Pericardium fibroblast (primary cell): ENCODE data around the gene YWHAE. TPM values are rescaled to one million over a fixed set of nuclear protein-coding genes. Genes with fewer than 3 reads are reported as not detected.

Experiments
- total RNA-seq: library from RNA; depleted of rRNA; stranded (reverse); fragments of >200 nt; gene quantifications from 2 replicates; pipeline ENCODE4 v1.2.3, GENCODE V29; 2015

YWHAE gene
- total RNA-seq = 526 and 560 TPM in 2 replicates

DNA sequence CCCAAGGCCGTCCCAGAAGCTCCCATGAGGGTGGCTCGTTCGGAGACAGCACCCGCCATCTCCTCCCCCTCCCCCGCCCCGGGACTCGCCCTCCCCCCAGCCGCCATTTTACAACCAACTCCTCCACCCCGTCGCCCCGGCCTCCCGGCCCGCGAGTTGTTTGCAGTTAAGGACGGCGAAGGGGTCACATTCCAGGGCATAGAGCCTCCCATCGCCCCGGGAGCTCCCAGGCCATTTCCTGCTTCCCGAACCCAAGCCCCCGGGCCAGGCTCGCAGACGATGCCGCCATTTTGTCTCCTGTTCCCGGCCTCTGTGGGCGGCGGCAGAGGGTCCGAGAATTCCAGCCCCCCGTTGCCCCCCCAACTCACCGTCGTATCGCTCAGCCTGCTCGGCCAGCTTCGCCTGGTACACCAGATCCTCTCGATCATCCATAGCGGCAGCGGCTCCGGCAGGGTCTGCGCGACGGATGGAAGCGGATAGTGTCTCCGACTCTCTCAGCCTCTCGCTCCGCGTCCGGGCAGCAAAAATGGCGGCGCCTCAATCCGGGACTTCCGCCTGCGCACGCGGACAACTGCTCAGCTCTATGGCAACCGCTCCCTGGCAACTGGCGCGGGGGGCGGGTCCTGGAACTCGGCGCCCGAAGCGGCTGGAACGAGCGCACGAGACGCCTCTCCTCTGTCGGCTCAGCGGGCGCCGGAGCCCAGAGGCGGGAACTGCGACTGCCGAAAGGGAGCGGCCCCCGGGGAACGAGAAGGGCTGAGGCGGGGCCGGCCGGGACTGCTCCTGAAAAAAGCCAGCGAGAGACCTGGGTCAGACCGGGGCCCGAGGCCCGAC is at the start of gene YWHAE:
Gene YWHAE, minus strand, starts transcription at position 544 of the 834 bp plus-strand sequence. Its CDS starts 112 bp downstream, at position 432.

Other genes starting within 250 kb of the YWHAE start
- gene ABR, start 220.2 kb downstream of the YWHAE start, total RNA-seq = 42.1 and 43.1 TPM in 2 replicates
- gene BHLHA9, start 129.8 kb downstream of the YWHAE start, total RNA-seq = not detected in 2 replicates
- 0.93 TPM in 1 of 2 replicates, not detected in the other for gene TRARG1, start 120.6 kb downstream of the YWHAE start, total RNA-seq
- 50.9 and 70.1 TPM in 2 replicates for gene CRK, start 56.0 kb upstream of the YWHAE start, total RNA-seq
- gene MYO1C, start 92.5 kb upstream of the YWHAE start, total RNA-seq = 78.4 and 129 TPM in 2 replicates
- 31.2 and 37.6 TPM in 2 replicates for gene INPP5K, start 116.4 kb upstream of the YWHAE start, total RNA-seq
- gene PITPNA, start 162.6 kb upstream of the YWHAE start, total RNA-seq = 23.2 and 27.4 TPM in 2 replicates
- gene SLC43A2, start 228.6 kb upstream of the YWHAE start, total RNA-seq = 2.9 and 9.7 TPM in 2 replicates
- gene SCARF1, start 245.5 kb upstream of the YWHAE start, total RNA-seq = under 0.01 and 2.1 TPM in 2 replicates
- 11.3 and 17.4 TPM in 2 replicates for gene RILP, start 249.6 kb upstream of the YWHAE start, total RNA-seq